DOHH2 (cell line): ENCODE results near the gene MUC20.

Experiments
- EZH2phosphoT487 ChIP-seq: fragments of 200-600 bp; sonication (generic); IDR thresholded peaks from 2 replicates; pipeline ENCODE4 v1.6.1; 2017; ENCODE audit warnings: borderline replicate concordance, mild to moderate bottlenecking, antibody characterized with exemption, low read length, moderate library complexity, mixed read lengths
- TF ChIP-seq, protein P1 (sequence below): fragments of 200-600 bp; sonication (generic); IDR thresholded peaks from one replicate; pipeline ENCODE4 v1.5.1; 2014; ENCODE audit warnings: antibody characterized with exemption, mild to moderate bottlenecking, low read depth, low read length; ENCODE audit not compliant: poor library complexity, severe bottlenecking

- TF ChIP-seq, protein P1, sequence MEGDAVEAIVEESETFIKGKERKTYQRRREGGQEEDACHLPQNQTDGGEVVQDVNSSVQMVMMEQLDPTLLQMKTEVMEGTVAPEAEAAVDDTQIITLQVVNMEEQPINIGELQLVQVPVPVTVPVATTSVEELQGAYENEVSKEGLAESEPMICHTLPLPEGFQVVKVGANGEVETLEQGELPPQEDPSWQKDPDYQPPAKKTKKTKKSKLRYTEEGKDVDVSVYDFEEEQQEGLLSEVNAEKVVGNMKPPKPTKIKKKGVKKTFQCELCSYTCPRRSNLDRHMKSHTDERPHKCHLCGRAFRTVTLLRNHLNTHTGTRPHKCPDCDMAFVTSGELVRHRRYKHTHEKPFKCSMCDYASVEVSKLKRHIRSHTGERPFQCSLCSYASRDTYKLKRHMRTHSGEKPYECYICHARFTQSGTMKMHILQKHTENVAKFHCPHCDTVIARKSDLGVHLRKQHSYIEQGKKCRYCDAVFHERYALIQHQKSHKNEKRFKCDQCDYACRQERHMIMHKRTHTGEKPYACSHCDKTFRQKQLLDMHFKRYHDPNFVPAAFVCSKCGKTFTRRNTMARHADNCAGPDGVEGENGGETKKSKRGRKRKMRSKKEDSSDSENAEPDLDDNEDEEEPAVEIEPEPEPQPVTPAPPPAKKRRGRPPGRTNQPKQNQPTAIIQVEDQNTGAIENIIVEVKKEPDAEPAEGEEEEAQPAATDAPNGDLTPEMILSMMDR = no peak
- TF ChIP-seq EZH2phosphoT487 = no peak
These were observed 34.6 kb downstream of the MUC20 start for GRCh38 chr3:195755391-195755790.
